Vagina (tissue), 2 donors: ENCODE results near the gene ABCG2.

Experiments used
- POLR2A ChIP-seq, 2 donors: fragments of 450-650 bp; IDR thresholded peaks; one replicate each; pipeline ENCODE4 v1.6.1; 2017; ENCODE audit warnings: antibody characterized with exemption in 2 of 2, mild to moderate bottlenecking in 2 of 2, moderate library complexity in 2 of 2
- TF ChIP-seq, protein P1 (sequence below), 3 experiments: fragments of 450-650 bp in 2 of 3; fragments of 200-600 bp in 1 of 3; sonication (generic) in 1 of 3; IDR thresholded peaks; one replicate each; pipeline ENCODE4 v1.5.1; 2017 to 2019; ENCODE audit warnings: antibody characterized with exemption in 3 of 3, mild to moderate bottlenecking in 2 of 3, moderate library complexity in 2 of 3

DNA sequence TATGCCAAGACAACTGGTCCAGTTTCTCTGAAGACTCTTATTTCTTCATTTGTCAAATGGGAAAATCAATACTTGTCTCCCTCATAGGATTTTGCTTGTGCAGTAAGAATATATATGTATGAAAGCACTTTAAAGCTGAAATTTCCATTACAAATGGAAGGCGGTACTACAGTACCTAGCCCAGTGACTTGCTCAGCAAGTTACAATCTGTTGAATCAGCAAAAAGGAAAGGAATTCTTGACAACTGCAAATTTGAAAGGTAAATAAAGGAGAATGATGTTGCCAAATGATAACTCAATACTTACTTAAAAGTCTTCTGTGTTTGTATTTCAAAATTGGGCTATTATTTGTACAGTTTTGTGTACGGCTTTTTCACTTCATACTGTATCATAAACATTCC, 79.9 kb downstream of the ABCG2 start:
- no peak for TF ChIP-seq POLR2A (IDR thresholded peaks at IDR 0.05)
- TF ChIP-seq, protein P1, sequence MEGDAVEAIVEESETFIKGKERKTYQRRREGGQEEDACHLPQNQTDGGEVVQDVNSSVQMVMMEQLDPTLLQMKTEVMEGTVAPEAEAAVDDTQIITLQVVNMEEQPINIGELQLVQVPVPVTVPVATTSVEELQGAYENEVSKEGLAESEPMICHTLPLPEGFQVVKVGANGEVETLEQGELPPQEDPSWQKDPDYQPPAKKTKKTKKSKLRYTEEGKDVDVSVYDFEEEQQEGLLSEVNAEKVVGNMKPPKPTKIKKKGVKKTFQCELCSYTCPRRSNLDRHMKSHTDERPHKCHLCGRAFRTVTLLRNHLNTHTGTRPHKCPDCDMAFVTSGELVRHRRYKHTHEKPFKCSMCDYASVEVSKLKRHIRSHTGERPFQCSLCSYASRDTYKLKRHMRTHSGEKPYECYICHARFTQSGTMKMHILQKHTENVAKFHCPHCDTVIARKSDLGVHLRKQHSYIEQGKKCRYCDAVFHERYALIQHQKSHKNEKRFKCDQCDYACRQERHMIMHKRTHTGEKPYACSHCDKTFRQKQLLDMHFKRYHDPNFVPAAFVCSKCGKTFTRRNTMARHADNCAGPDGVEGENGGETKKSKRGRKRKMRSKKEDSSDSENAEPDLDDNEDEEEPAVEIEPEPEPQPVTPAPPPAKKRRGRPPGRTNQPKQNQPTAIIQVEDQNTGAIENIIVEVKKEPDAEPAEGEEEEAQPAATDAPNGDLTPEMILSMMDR (IDR thresholded peaks at IDR 0.05) = no peak
